ENCODE data around the gene NT5DC4.

NT5DC4 gene

GRCh38 chr2:112767693-112768330 lies 47.0 kb downstream of the NT5DC4 start:
- peaks cover 17% of the 10 kb centered on the region for H3K36me3 Mint-ChIP-seq (ENCODE audit: low read depth)
- no peaks in the 10 kb centered on the region for H3K27me3 Mint-ChIP-seq (ENCODE audit: low read depth)
- H3K4me1 Mint-ChIP-seq (ENCODE audit: low read depth): peaks cover 38% of the 10 kb centered on the region
- H3K9me3 Mint-ChIP-seq: peaks cover 9% of the 10 kb centered on the region
- H3K4me3 Mint-ChIP-seq: peak overlapping the region; percentile 51
- H3K27ac Mint-ChIP-seq: peak overlapping the region; percentile 76

DNA sequence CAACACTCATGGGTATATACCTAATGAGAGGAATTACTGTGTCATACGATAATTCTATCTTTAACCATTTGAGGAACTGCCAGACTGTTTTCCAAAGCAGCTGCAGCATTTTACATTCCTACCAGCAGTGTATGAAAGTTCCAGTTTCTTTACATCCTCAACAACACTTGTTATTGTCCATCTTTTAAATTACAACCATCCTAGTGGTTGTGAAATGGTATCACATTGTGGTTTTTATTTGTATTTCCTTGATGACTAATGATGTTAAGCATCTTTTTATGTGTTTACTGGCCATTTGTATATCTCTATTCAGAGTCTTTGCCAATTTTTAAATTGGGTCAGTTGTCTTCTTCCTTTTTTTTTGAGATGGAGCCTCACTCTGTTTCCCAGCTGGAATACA lies 47.6 kb downstream of the NT5DC4 start:
- Mint-ChIP-seq H3K27ac (no peak overlapping the region), H3K9me3 (peaks cover 9% of the 10 kb centered on the region), H3K4me3 (no peak overlapping the region), H3K27me3 (ENCODE audit: low read depth) (no peaks in the 10 kb centered on the region), H3K4me1 (ENCODE audit: low read depth) (peaks cover 36% of the 10 kb centered on the region), H3K36me3 (ENCODE audit: low read depth) (peaks cover 17% of the 10 kb centered on the region)

DNA sequence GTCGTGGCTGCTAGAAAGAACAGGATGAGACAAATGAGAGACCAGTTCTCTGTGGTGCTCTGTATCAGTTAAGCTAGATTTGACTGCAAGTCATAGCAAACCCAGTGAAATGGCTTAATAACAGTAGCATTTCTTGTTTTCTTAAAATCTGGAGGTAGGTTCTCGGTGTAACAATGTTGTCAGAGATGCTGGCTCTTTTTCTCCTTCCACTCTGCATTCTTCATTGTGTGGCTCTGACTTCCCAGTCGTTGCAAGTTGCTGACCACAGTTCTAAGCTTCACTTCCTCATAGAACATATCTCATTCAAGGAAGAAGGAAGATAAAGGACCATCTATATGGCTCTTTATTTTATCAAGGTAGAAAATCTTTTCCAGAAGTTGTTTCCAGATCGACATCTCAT lies 51.5 kb downstream of the NT5DC4 start:
- Mint-ChIP-seq H3K36me3 (ENCODE audit: low read depth) (peaks cover 21% of the 10 kb centered on the region), H3K4me1 (ENCODE audit: low read depth) (peaks cover 27% of the 10 kb centered on the region), H3K27me3 (ENCODE audit: low read depth) (peaks cover 5% of the 10 kb centered on the region), H3K9me3 (peaks cover 13% of the 10 kb centered on the region), H3K27ac (no peak overlapping the region), H3K4me3 (no peak overlapping the region)

GRCh38 chr2:112772911-112773475 lies 52.2 kb downstream of the NT5DC4 start:
- H3K9me3 Mint-ChIP-seq: peaks cover 7% of the 10 kb centered on the region
- H3K4me3 Mint-ChIP-seq: no peak overlapping the region
- peaks cover 23% of the 10 kb centered on the region for H3K4me1 Mint-ChIP-seq (ENCODE audit: low read depth)
- H3K27ac Mint-ChIP-seq: no peak overlapping the region
- peaks cover 8% of the 10 kb centered on the region for H3K27me3 Mint-ChIP-seq (ENCODE audit: low read depth)
- H3K36me3 Mint-ChIP-seq (ENCODE audit: low read depth): peaks cover 15% of the 10 kb centered on the region

DNA sequence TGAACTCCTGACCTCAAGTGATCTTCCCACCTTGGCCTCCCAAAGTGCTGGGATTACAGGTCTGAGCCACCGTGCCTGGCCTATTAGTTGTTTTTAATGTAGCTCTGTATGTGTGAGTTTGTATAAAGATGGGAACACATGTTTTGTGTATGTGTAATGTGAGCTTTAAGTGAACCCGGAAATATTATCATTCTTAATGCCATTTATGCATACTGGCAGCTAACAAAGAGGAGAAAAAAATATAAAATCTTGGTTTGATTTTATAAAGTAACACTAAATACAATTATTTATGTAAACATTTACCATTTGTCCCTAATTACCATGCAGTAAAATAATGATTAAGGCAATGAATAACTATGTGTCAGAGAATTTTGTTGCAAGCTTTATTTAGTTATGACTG lies 52.7 kb downstream of the NT5DC4 start:
- Mint-ChIP-seq H3K9me3 (peaks cover 5% of the 10 kb centered on the region), H3K4me3 (no peak overlapping the region), H3K36me3 (ENCODE audit: low read depth) (peaks cover 15% of the 10 kb centered on the region), H3K27me3 (ENCODE audit: low read depth) (peaks cover 8% of the 10 kb centered on the region), H3K27ac (no peak overlapping the region), H3K4me1 (ENCODE audit: low read depth) (peaks cover 19% of the 10 kb centered on the region)

DNA sequence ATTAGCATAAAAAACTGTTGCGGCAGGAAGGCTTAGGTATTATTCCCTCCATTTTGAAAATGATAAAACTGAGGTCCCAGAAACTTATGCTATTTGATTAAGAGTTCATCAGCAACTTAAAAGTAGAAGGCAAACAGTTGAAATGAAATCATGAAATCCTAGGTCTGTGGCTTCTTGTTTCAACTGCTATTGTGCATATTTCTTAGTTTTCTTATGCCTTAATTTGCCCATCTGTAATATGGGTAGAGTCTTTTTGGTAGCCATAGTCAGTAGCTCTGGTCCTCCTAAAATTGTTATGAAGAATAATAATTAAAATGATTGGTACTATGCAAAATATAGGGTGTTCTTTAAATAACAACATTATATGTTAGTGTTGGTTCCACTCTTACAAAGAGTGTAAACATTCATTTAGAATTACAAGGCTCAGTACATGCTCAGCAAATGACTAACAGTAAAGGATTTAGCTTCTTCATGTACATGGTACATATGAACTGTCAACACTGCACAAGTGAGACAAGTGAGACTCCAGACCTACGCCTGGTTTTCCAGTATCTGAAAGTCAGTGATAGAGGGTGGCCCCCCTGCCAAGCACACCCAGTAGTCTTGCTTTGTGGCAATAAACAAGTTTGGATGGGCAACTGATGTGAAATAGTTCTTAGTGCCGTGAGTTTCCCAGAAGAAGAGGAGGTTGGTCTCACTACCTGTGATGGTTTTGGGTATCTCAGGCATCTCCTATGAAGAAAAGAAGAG lies 53.9 kb downstream of the NT5DC4 start:
- peaks cover 5% of the 10 kb centered on the region for H3K9me3 Mint-ChIP-seq
- H3K4me3 Mint-ChIP-seq: no peak overlapping the region
- H3K4me1 Mint-ChIP-seq (ENCODE audit: low read depth): peaks cover 16% of the 10 kb centered on the region
- peaks cover 15% of the 10 kb centered on the region for H3K36me3 Mint-ChIP-seq (ENCODE audit: low read depth)
- H3K27ac Mint-ChIP-seq: no peak overlapping the region
- peaks cover 14% of the 10 kb centered on the region for H3K27me3 Mint-ChIP-seq (ENCODE audit: low read depth)

DNA sequence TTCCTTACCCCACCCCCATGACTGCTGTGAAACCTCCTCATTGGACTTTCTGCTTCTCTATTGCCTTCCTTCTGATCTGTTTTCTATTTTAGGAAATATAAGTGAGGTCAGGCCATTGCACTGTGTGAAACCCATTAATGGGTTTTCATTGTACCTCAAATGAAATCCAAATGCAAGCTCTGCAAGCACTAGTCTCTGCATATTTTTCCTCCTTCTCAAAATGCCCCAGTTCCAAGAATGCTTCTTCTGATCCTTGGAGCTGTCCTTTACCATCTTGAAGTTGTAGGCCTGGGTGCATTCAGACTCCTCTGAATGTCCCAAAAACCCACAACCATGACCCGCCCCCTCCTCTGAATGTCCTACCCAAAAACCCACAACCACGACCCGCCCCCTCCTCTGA lies 55.3 kb downstream of the NT5DC4 start:
- Mint-ChIP-seq H3K27ac (no peak overlapping the region), H3K4me3 (no peak overlapping the region), H3K36me3 (ENCODE audit: low read depth) (peaks cover 15% of the 10 kb centered on the region)

DNA sequence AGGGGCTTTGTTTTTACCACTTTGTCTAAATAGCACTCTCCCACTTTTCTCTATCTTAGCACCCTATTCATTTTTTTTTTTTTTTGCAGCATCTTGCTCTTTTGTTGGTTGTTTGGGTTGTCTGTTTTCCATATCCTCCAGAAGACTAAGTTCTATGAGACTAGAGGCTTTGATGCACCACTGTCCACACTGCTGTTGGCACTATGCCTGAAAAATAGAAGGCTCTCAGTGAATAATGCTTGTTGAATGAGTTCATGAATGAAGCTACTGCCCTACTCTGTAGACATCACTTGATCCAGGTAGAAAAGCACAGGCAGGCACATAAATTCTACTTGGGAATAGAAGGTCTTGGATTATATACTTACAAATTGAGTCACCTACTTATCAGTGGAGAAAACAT lies 56.2 kb downstream of the NT5DC4 start:
- peak overlapping the region; percentile 66 for H3K4me3 Mint-ChIP-seq
- H3K9me3 Mint-ChIP-seq: peaks cover 5% of the 10 kb centered on the region
- H3K36me3 Mint-ChIP-seq (ENCODE audit: low read depth): peaks cover 15% of the 10 kb centered on the region
- H3K27me3 Mint-ChIP-seq (ENCODE audit: low read depth): peaks cover 14% of the 10 kb centered on the region
- H3K4me1 Mint-ChIP-seq (ENCODE audit: low read depth): peaks cover 16% of the 10 kb centered on the region
- peak overlapping the region; percentile 73 for H3K27ac Mint-ChIP-seq

More for the DNA sequence above, 55.3 kb downstream of the NT5DC4 start:
- Mint-ChIP-seq H3K4me1 (ENCODE audit: low read depth) (peaks cover 16% of the 10 kb centered on the region), H3K9me3 (peaks cover 5% of the 10 kb centered on the region), H3K27me3 (ENCODE audit: low read depth) (peaks cover 14% of the 10 kb centered on the region)

GRCh38 chr2:112779598-112779997 lies 58.8 kb downstream of the NT5DC4 start:
- Mint-ChIP-seq H3K36me3 (ENCODE audit: low read depth) (peaks cover 12% of the 10 kb centered on the region), H3K9me3 (peaks cover 5% of the 10 kb centered on the region), H3K4me1 (ENCODE audit: low read depth) (peaks cover 23% of the 10 kb centered on the region), H3K27me3 (ENCODE audit: low read depth) (peaks cover 27% of the 10 kb centered on the region), H3K4me3 (no peak overlapping the region), H3K27ac (no peak overlapping the region)

GRCh38 chr2:112782234-112782799 lies 61.5 kb downstream of the NT5DC4 start:
- H3K27me3 Mint-ChIP-seq (ENCODE audit: low read depth): peaks cover 34% of the 10 kb centered on the region
- H3K4me1 Mint-ChIP-seq (ENCODE audit: low read depth): peaks cover 16% of the 10 kb centered on the region
- no peaks in the 10 kb centered on the region for H3K9me3 Mint-ChIP-seq
- H3K36me3 Mint-ChIP-seq (ENCODE audit: low read depth): peaks cover 4% of the 10 kb centered on the region
- no peak overlapping the region for H3K27ac Mint-ChIP-seq
- H3K4me3 Mint-ChIP-seq: no peak overlapping the region

DNA sequence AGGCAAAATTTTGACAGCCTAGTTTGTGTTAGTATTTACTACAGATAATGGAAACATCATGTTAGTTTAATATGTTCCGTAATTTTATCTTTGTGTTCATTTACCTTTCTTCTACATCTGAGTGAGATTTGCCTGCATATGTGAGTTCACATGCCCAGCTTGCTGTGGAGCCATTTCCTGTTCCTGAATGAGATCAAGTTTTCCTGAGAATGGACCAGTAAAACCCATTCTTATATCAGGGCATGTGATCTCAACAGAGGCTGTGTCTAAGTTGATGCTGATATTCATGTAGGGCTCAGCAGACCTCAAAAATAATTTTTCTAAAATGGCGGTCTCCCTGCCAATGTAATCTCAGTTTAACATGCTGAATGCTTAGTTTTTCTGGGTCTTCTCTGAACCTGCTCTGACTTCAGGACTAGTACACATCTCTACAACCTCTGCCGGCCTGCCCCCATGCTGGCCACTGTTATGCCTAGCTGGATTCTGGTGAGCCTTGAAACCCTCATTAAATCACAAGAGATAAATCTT lies 62.4 kb downstream of the NT5DC4 start:
- Mint-ChIP-seq H3K4me3 (peak overlapping the region; percentile 4), H3K27me3 (ENCODE audit: low read depth) (peaks cover 31% of the 10 kb centered on the region), H3K27ac (peak overlapping the region; percentile 42), H3K9me3 (no peaks in the 10 kb centered on the region), H3K4me1 (ENCODE audit: low read depth) (peaks cover 14% of the 10 kb centered on the region), H3K36me3 (ENCODE audit: low read depth) (peaks cover 4% of the 10 kb centered on the region)

DNA sequence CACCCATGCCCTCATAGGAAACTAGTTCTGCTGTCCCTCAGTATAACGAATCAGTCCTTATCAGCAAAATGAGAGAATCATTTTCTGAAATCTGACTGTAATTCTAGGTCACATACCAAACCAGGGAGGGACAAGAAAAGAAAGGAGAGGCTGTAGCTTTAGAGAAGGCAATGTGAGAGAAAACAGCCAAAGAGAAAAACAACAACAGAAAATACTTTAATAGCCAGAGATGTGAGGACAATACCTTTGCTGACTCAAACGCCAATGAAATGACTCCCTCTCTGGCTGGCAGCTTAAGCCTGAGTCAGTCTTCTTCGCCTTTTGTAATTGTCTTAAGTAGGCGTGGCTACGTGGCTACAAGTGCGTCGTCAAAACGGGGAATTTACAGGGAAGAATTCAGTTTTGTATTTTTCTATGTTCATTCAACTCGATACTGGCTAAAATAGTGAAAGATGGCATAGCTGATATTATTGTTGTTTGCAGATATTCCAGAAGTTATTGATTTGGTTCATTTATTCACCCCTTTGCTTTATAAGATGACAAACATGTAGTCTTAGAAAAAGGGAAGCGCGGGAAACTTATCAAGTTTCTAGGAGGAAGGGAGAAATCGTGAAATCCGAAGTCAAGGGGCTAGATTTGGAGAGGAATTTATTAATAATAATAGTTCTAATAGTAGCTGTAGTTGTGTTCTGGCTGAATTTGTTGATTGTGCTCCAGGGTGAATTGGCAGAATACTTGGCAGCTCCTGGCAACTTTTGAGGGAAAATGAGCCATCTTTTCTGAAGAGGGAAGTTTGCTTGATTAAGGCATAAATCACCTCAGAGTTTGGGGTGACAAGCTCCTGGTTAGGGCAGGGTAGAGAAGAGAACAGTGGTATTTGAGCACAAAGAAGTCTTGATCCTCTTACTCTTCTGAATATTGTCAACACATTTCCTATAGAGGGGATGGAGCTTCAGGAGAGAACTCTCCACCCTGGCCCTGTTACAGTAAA lies 63.7 kb downstream of the NT5DC4 start, which contains the start of gene IL1A:
Gene IL1A, minus strand, starts transcription at position 295 of the 991 bp plus-strand sequence. CDS start 723 bp downstream, outside the sequence.
- Mint-ChIP-seq H3K27ac (peak within 1 kb of the TSS; percentile 42), H3K4me3 (peak within 1 kb of the TSS; percentile 9), H3K27me3 (ENCODE audit: low read depth) (peaks cover 31% of the 10 kb centered on the region), H3K4me1 (ENCODE audit: low read depth) (peaks cover 14% of the 10 kb centered on the region), H3K36me3 (ENCODE audit: low read depth) (no peaks in the 10 kb centered on the region), H3K9me3 (no peaks in the 10 kb centered on the region)

DNA sequence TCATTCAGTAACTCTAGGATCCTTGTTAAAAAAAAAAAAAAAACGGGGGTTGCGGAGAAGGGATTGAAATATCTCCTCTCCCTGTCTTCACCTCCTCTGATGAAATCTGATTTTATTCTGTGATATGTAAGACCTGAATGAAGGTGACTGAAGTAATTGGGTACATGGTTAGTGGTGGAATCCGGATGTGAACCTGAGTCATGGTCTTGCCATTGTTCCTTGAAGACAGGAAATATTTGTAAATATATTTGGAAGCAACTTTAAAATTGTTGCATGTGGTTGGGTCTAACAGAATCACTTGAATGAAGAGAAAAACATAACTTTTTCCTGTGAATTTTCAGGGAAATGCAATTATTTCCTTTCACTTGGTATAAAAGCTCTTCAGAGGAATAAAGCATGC lies 66.5 kb downstream of the NT5DC4 start:
- no peak overlapping the region for H3K27ac Mint-ChIP-seq
- H3K36me3 Mint-ChIP-seq (ENCODE audit: low read depth): no peaks in the 10 kb centered on the region

More for the DNA sequence above, 66.5 kb downstream of the NT5DC4 start:
- peaks cover 12% of the 10 kb centered on the region for H3K4me1 Mint-ChIP-seq (ENCODE audit: low read depth)
- no peaks in the 10 kb centered on the region for H3K9me3 Mint-ChIP-seq
- H3K27me3 Mint-ChIP-seq (ENCODE audit: low read depth): peaks cover 31% of the 10 kb centered on the region
- H3K4me3 Mint-ChIP-seq: no peak overlapping the region
